GM23338 (cell line): ENCODE measurements around the gene ABCC9. TPM values are rescaled to one million over a fixed set of nuclear protein-coding genes. Genes with fewer than 3 reads are reported as not detected.

Experiments used
- ATAC-seq: fragments of 200-7000 bp; cut with Tn5 transposase; 3 replicates; pipeline ENCODE4 v1.9.1; 2020
- DNase-seq: peaks from one replicate; pipeline ENCODE4 v3.0.0-alpha.2; 2015; ENCODE audit warnings: low spot score
- H2AFZ ChIP-seq: fragments of 200-600 bp; sonication (generic); 2 replicates; pipeline ENCODE4 v1.8.0; 2016; ENCODE audit warnings: antibody characterized with exemption, mild to moderate bottlenecking, moderate library complexity
- H3F3A ChIP-seq: fragments of 200-600 bp; sonication (generic); replicated peaks from 2 replicates; pipeline ENCODE4 v1.8.0; 2017; ENCODE audit warnings: antibody characterized with exemption, mixed run types, low read depth
- H3K27ac ChIP-seq: fragments of 200-600 bp; sonication (generic); 2 replicates; pipeline ENCODE4 v1.6.1; 2016; ENCODE audit warnings: low read depth
- H3K27me3 ChIP-seq: fragments of 200-600 bp; sonication (generic); 2 replicates; pipeline ENCODE4 v1.8.0; 2016; ENCODE audit warnings: mild to moderate bottlenecking, mixed run types, moderate library complexity; ENCODE audit not compliant: insufficient read depth
- H3K36me3 ChIP-seq: fragments of 200-600 bp; sonication (generic); 2 replicates; pipeline ENCODE4 v1.8.0; 2016; ENCODE audit warnings: mild to moderate bottlenecking; ENCODE audit not compliant: insufficient read depth
- H3K4me1 ChIP-seq: fragments of 200-600 bp; sonication (generic); 2 replicates; pipeline ENCODE4 v1.8.0; 2016; ENCODE audit warnings: mild to moderate bottlenecking, moderate library complexity; ENCODE audit not compliant: insufficient read depth
- H3K4me2 ChIP-seq: fragments of 200-600 bp; sonication (generic); 2 replicates; pipeline ENCODE4 v1.7.1; 2017; ENCODE audit warnings: mixed run types
- H3K4me3 ChIP-seq: fragments of 200-600 bp; sonication (generic); 2 replicates; pipeline ENCODE4 v1.6.1; 2016; ENCODE audit warnings: mixed run types
- H3K79me2 ChIP-seq: fragments of 200-600 bp; sonication (generic); replicated peaks from 2 replicates; pipeline ENCODE4 v1.8.0; 2017; ENCODE audit warnings: mild to moderate bottlenecking; ENCODE audit not compliant: insufficient read depth
- H3K9me2 ChIP-seq: fragments of 200-600 bp; sonication (generic); 2 replicates; pipeline ENCODE4 v1.8.0; 2017; ENCODE audit not compliant: insufficient read depth
- H4K20me1 ChIP-seq: fragments of 200-600 bp; sonication (generic); replicated peaks from 2 replicates; pipeline ENCODE4 v1.8.0; 2017; ENCODE audit warnings: mild to moderate bottlenecking; ENCODE audit not compliant: insufficient read depth
- H3K27ac Mint-ChIP-seq: 2 replicates; pipeline ENCODE4 v1.8.0; 2020; ENCODE audit warnings: inconsistent platforms, mild to moderate bottlenecking, moderate library complexity, mixed read lengths
- H3K27me3 Mint-ChIP-seq: 3 replicates; pipeline ENCODE4 v1.8.0; 2022; ENCODE audit warnings: low read depth, mild to moderate bottlenecking, moderate library complexity, mixed read lengths, inconsistent platforms; ENCODE audit not compliant: insufficient read depth, poor library complexity
- H3K36me3 Mint-ChIP-seq: 3 replicates; pipeline ENCODE4 v1.8.0; 2021; ENCODE audit warnings: low read depth, mild to moderate bottlenecking, inconsistent platforms, moderate library complexity, mixed read lengths
- H3K4me1 Mint-ChIP-seq: 3 replicates; pipeline ENCODE4 v1.8.0; 2020; ENCODE audit warnings: mild to moderate bottlenecking, inconsistent platforms, mixed read lengths
- H3K4me3 Mint-ChIP-seq: 3 replicates; pipeline ENCODE4 v1.8.0; 2021; ENCODE audit warnings: moderate library complexity, mild to moderate bottlenecking, inconsistent platforms, mixed read lengths
- H3K9me3 Mint-ChIP-seq: 3 replicates; pipeline ENCODE4 v1.8.0; 2020; ENCODE audit warnings: moderate library complexity, mild to moderate bottlenecking, inconsistent platforms, mixed read lengths
- EZH2phosphoT487 ChIP-seq: fragments of 200-600 bp; sonication (generic); IDR thresholded peaks from one replicate; pipeline ENCODE4 v1.8.1; 2018; ENCODE audit warnings: antibody characterized with exemption; ENCODE audit not compliant: unreplicated experiment
- NANOG ChIP-seq: IDR thresholded peaks from 2 replicates; pipeline ENCODE4 v1.6.1; 2016; ENCODE audit warnings: antibody characterized with exemption, borderline replicate concordance
- POLR2AphosphoS5 ChIP-seq: IDR thresholded peaks from 2 replicates; pipeline ENCODE4 v1.6.1; 2016; ENCODE audit warnings: antibody characterized with exemption, low read depth
- polyA plus RNA-seq: library from polyadenylated mRNA; unstranded; fragments of >200 nt; fragmentation: Nextera tagmentation; extraction: Ambion mirVana; gene quantifications from 2 replicates; pipeline ENCODE4 v1.2.1, GENCODE V29; 2016
- total RNA-seq: library from RNA; depleted of rRNA; stranded (reverse); fragments of >200 nt; shearing (Covaris generic); gene quantifications from 2 replicates; pipeline ENCODE4 v1.2.3, GENCODE V29; 2014
- TF ChIP-seq, protein P1 (sequence below): fragments of 250-450 bp; sonication (Bioruptor Pico); IDR thresholded peaks from 2 replicates; pipeline ENCODE4 v1.5.0; 2020; ENCODE audit warnings: mild to moderate bottlenecking, moderate library complexity
- TF ChIP-seq, protein P2 (sequence below): IDR thresholded peaks from 2 replicates; pipeline ENCODE4 v1.6.1; 2016; ENCODE audit warnings: antibody characterized with exemption
- TF ChIP-seq, protein P3 (sequence below): IDR thresholded peaks from one replicate; pipeline ENCODE4 v1.6.1; 2018; ENCODE audit warnings: antibody characterized with exemption; ENCODE audit not compliant: unreplicated experiment

ABCC9 gene
- total and polyA plus RNA-seq, 2 experiments from 2014 or later = not detected

DNA sequence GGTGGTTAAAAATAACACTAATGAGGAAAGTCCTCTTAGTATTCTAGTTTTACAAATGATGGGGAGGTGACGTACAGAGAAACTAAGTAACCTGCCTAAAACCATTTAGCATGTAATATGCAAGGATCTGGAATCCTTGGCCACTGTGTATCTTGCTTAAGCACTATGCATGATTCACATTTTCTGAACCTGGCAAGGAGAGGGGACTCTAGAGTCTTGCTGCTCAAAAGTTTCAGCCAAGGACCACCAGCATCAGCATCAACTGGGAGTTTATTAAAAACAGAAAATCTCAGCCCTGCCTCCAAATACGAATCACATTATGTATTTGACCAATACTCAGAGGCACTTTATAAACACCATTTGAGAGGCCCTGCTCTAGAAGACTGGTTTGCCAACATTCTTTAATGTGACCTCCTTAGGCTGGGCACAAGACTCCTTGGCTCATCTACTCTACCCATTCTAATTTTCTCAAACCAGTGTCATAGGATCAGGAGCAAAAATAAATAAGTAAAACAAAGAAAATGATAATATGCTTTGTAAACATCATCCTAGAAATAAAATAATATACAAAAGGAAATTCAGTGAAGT, 52.9 kb downstream of the ABCC9 start (continued):
- TF ChIP-seq, protein P1, sequence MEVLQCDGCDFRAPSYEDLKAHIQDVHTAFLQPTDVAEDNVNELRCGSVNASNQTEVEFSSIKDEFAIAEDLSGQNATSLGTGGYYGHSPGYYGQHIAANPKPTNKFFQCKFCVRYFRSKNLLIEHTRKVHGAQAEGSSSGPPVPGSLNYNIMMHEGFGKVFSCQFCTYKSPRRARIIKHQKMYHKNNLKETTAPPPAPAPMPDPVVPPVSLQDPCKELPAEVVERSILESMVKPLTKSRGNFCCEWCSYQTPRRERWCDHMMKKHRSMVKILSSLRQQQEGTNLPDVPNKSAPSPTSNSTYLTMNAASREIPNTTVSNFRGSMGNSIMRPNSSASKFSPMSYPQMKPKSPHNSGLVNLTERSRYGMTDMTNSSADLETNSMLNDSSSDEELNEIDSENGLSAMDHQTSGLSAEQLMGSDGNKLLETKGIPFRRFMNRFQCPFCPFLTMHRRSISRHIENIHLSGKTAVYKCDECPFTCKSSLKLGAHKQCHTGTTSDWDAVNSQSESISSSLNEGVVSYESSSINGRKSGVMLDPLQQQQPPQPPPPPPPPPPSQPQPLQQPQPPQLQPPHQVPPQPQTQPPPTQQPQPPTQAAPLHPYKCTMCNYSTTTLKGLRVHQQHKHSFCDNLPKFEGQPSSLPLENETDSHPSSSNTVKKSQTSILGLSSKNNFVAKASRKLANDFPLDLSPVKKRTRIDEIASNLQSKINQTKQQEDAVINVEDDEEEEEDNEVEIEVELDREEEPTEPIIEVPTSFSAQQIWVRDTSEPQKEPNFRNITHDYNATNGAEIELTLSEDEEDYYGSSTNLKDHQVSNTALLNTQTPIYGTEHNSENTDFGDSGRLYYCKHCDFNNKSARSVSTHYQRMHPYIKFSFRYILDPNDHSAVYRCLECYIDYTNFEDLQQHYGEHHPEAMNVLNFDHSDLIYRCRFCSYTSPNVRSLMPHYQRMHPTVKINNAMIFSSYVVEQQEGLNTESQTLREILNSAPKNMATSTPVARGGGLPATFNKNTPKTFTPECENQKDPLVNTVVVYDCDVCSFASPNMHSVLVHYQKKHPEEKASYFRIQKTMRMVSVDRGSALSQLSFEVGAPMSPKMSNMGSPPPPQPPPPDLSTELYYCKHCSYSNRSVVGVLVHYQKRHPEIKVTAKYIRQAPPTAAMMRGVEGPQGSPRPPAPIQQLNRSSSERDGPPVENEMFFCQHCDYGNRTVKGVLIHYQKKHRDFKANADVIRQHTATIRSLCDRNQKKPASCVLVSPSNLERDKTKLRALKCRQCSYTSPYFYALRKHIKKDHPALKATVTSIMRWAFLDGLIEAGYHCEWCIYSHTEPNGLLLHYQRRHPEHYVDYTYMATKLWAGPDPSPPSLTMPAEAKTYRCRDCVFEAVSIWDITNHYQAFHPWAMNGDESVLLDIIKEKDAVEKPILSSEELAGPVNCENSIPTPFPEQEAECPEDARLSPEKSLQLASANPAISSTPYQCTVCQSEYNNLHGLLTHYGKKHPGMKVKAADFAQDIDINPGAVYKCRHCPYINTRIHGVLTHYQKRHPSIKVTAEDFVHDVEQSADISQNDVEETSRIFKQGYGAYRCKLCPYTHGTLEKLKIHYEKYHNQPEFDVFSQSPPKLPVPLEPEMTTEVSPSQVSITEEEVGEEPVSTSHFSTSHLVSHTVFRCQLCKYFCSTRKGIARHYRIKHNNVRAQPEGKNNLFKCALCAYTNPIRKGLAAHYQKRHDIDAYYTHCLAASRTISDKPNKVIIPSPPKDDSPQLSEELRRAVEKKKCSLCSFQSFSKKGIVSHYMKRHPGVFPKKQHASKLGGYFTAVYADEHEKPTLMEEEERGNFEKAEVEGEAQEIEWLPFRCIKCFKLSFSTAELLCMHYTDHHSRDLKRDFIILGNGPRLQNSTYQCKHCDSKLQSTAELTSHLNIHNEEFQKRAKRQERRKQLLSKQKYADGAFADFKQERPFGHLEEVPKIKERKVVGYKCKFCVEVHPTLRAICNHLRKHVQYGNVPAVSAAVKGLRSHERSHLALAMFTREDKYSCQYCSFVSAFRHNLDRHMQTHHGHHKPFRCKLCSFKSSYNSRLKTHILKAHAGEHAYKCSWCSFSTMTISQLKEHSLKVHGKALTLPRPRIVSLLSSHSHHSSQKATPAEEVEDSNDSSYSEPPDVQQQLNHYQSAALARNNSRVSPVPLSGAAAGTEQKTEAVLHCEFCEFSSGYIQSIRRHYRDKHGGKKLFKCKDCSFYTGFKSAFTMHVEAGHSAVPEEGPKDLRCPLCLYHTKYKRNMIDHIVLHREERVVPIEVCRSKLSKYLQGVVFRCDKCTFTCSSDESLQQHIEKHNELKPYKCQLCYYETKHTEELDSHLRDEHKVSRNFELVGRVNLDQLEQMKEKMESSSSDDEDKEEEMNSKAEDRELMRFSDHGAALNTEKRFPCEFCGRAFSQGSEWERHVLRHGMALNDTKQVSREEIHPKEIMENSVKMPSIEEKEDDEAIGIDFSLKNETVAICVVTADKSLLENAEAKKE (CRISPR knock-in tag) = no peak
- TF ChIP-seq POLR2AphosphoS5 (no peak), EZH2phosphoT487 (no peak)
- TF ChIP-seq, protein P2, sequence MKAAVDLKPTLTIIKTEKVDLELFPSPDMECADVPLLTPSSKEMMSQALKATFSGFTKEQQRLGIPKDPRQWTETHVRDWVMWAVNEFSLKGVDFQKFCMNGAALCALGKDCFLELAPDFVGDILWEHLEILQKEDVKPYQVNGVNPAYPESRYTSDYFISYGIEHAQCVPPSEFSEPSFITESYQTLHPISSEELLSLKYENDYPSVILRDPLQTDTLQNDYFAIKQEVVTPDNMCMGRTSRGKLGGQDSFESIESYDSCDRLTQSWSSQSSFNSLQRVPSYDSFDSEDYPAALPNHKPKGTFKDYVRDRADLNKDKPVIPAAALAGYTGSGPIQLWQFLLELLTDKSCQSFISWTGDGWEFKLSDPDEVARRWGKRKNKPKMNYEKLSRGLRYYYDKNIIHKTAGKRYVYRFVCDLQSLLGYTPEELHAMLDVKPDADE = no peak

DNA sequence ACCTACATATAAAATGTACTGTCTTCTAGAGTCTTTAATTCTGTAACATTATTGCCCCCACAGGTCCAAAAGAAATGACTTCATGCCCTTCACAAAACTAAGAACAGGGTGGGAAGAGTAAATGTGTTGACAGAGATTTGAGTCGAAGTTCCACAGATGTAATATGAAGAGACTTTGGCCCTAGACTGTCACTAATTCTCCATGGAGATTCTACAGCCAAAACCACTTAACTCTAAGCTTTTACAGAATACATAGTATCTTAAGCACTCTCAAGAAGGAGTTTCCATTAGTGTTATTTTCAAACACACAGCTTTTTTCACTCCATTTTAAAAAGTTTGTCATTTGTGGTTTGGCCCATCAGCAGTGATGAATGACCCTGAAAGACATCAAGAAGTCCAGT, 56.3 kb downstream of the ABCC9 start:
- Histone ChIP-seq H2AFZ (no peak overlapping the region), H3K79me2 (no peaks in the 10 kb centered on the region), H3K27ac (no peak overlapping the region), H3F3A (no peaks in the 10 kb centered on the region), H3K36me3 (no peaks in the 10 kb centered on the region), H3K4me2 (no peak overlapping the region), H3K4me3 (no peak overlapping the region), H3K27me3 (no peaks in the 10 kb centered on the region), H4K20me1 (no peaks in the 10 kb centered on the region), H3K9me2 (no peaks in the 10 kb centered on the region), H3K4me1 (no peaks in the 10 kb centered on the region)
- no peak for DNase-seq
- H3K27ac Mint-ChIP-seq = no peak overlapping the region
- H3K36me3 Mint-ChIP-seq = no peaks in the 10 kb centered on the region
- H3K4me1 Mint-ChIP-seq = no peaks in the 10 kb centered on the region
- no peak overlapping the region for H3K4me3 Mint-ChIP-seq
- no peaks in the 10 kb centered on the region for H3K27me3 Mint-ChIP-seq
- no peaks in the 10 kb centered on the region for H3K9me3 Mint-ChIP-seq
- ATAC-seq = no peak
- TF ChIP-seq, protein P2 = no peak
- TF ChIP-seq, protein P3, sequence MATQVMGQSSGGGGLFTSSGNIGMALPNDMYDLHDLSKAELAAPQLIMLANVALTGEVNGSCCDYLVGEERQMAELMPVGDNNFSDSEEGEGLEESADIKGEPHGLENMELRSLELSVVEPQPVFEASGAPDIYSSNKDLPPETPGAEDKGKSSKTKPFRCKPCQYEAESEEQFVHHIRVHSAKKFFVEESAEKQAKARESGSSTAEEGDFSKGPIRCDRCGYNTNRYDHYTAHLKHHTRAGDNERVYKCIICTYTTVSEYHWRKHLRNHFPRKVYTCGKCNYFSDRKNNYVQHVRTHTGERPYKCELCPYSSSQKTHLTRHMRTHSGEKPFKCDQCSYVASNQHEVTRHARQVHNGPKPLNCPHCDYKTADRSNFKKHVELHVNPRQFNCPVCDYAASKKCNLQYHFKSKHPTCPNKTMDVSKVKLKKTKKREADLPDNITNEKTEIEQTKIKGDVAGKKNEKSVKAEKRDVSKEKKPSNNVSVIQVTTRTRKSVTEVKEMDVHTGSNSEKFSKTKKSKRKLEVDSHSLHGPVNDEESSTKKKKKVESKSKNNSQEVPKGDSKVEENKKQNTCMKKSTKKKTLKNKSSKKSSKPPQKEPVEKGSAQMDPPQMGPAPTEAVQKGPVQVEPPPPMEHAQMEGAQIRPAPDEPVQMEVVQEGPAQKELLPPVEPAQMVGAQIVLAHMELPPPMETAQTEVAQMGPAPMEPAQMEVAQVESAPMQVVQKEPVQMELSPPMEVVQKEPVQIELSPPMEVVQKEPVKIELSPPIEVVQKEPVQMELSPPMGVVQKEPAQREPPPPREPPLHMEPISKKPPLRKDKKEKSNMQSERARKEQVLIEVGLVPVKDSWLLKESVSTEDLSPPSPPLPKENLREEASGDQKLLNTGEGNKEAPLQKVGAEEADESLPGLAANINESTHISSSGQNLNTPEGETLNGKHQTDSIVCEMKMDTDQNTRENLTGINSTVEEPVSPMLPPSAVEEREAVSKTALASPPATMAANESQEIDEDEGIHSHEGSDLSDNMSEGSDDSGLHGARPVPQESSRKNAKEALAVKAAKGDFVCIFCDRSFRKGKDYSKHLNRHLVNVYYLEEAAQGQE = no peak
- no peak for TF ChIP-seq NANOG
